BE2C (cell line): Measurements from ENCODE around the gene RAB8B.
A peak's percentile ranks its signal among the peaks of the same experiment; 100 is the strongest.

Source experiments
- DNase-seq: peaks from one replicate; pipeline ENCODE4 v3.0.0-alpha.2; 2020
- H3K27me3 ChIP-seq: fragments of 250-450 bp; sonication (Bioruptor Pico); 2 replicates; pipeline ENCODE4 v1.5.1; 2020; ENCODE audit warnings: mild to moderate bottlenecking
- H3K36me3 ChIP-seq: fragments of 250-450 bp; sonication (Bioruptor Pico); 2 replicates; pipeline ENCODE4 v1.5.1; 2020; ENCODE audit warnings: mild to moderate bottlenecking
- H3K4me1 ChIP-seq: fragments of 250-450 bp; sonication (Bioruptor Pico); 2 replicates; pipeline ENCODE4 v1.5.1; 2020
- H3K4me3 ChIP-seq: 2 replicates; pipeline ENCODE4 v1.5.1; 2011; ENCODE audit warnings: low read depth, low read length
- H3K9me3 ChIP-seq: fragments of 250-450 bp; sonication (Bioruptor Pico); 2 replicates; pipeline ENCODE4 v1.5.1; 2020
- TF ChIP-seq, protein P1 (sequence below): IDR thresholded peaks from 2 replicates; pipeline ENCODE4 v1.5.1; 2012; ENCODE audit warnings: mild to moderate bottlenecking, low read depth, low read length

The RAB8B gene

DNA sequence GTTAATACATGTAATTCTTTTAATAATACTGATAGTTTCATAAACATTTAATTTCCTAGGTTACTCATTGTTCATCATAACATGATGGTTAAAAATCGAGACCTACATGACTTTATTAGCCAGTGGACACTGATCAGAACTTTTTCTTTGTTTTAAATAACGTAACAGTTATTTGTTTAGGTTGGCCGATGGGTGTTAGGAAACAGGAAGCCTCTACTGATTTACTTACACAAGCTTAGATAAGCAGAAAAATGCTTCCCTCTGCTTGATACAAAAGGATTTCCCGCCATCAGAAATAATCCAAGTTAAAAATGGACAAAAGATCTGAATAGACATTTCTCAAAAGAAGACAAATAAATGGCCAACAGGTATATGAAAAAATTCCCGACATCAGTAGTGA lies 71.4 kb downstream of the RAB8B start:
- H3K4me1 ChIP-seq = no peaks in the 10 kb centered on the region
- TF ChIP-seq, protein P1, sequence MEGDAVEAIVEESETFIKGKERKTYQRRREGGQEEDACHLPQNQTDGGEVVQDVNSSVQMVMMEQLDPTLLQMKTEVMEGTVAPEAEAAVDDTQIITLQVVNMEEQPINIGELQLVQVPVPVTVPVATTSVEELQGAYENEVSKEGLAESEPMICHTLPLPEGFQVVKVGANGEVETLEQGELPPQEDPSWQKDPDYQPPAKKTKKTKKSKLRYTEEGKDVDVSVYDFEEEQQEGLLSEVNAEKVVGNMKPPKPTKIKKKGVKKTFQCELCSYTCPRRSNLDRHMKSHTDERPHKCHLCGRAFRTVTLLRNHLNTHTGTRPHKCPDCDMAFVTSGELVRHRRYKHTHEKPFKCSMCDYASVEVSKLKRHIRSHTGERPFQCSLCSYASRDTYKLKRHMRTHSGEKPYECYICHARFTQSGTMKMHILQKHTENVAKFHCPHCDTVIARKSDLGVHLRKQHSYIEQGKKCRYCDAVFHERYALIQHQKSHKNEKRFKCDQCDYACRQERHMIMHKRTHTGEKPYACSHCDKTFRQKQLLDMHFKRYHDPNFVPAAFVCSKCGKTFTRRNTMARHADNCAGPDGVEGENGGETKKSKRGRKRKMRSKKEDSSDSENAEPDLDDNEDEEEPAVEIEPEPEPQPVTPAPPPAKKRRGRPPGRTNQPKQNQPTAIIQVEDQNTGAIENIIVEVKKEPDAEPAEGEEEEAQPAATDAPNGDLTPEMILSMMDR = no peak
- no peak overlapping the region for H3K4me3 ChIP-seq
- no peak for DNase-seq
- H3K27me3 ChIP-seq = no peaks in the 10 kb centered on the region
- no peaks in the 10 kb centered on the region for H3K36me3 ChIP-seq
- no peaks in the 10 kb centered on the region for H3K9me3 ChIP-seq

DNA sequence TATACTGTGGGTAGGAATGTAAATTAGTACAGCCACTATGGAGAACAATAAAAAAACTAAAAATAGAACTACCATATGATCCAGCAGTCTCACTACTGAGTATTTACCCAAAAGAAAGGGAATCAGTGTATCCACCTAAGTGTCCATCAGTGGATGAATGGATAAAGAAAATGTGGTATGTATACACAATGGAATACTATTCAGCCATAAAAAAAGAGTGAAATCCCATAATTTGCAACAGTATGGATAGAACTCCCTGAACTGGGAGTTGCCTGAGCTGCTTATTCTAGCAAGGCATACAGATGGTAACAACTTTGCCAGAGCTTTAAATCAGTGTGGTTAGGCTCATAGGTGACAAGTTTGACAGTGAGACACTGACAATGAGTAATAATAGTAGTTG lies 71.9 kb downstream of the RAB8B start:
- no peak overlapping the region for H3K4me3 ChIP-seq
- H3K27me3 ChIP-seq = no peaks in the 10 kb centered on the region
- TF ChIP-seq, protein P1 = no peak
- no peak for DNase-seq
- no peaks in the 10 kb centered on the region for H3K9me3 ChIP-seq
- no peaks in the 10 kb centered on the region for H3K4me1 ChIP-seq
- no peaks in the 10 kb centered on the region for H3K36me3 ChIP-seq

DNA sequence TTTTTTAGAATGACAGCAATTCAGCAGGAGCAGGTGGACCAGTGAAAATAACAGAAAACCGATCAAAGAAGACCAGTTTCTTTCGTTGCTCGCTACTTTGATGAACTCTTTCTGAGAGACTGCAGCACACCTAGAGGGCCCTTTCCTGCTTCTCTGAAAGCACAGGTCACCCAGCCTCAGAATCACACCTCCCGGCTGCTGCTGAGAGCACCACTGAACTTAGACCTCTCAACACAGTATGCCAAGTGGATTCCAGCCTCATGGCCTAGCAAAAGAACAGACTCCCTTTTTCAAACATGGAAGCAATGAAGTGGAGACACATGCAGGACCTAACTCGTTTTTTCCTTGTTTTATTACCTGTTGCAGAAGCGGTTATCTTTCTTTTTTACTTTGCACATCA lies 74.1 kb downstream of the RAB8B start:
- H3K27me3 ChIP-seq = no peaks in the 10 kb centered on the region
- no peak overlapping the region for H3K4me3 ChIP-seq
- H3K4me1 ChIP-seq = no peaks in the 10 kb centered on the region
- no peak for DNase-seq
- H3K36me3 ChIP-seq = no peaks in the 10 kb centered on the region
- no peaks in the 10 kb centered on the region for H3K9me3 ChIP-seq
- TF ChIP-seq, protein P1 = no peak

DNA sequence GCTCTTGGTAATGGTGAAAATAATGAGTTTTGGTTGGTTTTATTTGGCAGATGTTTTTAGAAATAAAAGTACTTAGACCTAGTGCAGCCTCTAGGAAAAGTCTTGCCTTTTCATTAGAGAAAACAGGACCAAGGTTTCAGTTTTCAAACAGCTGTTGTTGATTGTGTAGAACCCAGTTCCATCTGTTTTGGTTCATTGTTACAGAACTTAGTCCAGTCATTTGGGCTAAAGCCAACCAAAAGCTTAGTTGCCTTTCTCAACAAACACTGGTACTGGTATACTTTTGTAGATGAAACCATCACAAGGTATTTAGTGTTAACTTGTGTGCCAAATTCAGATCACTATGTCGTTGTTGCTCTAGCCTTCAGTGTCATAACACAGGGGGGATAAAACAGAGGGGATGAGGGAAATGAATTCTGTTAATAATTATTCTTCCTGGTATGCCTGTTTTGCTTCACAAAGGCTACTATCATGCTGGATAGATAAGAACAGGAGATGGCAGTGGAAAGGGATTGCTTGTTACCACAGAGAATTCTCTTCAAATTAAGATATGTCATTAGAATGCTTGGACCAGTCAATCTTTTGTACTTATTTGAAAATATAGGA lies 75.4 kb downstream of the RAB8B start:
- TF ChIP-seq, protein P1 = no peak
- Histone ChIP-seq H3K9me3 (no peaks in the 10 kb centered on the region), H3K4me1 (no peaks in the 10 kb centered on the region), H3K36me3 (no peaks in the 10 kb centered on the region), H3K27me3 (no peaks in the 10 kb centered on the region), H3K4me3 (no peak overlapping the region)
- DNase-seq = no peak

DNA sequence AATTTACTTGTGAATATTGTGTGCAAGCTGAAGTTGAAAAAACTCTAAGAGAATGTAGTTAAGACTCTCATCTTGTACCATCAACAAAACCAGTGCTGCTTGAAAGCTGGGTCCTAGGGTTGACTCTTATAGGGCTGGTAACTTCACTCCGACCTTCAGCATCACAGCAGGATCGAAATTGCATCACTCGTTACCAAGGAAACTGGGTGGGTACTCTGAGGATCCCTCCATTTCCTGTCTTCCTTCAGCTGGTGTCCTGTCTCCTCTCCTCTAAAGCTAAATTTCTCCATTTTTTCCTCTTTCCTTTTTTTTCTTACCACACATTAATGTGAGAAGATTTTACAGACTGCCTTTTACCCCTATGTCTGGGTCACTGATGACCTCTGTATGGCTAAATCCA lies 85.0 kb downstream of the RAB8B start:
- DNase-seq = no peak
- H3K9me3 ChIP-seq = no peaks in the 10 kb centered on the region
- H3K36me3 ChIP-seq = no peaks in the 10 kb centered on the region
- H3K27me3 ChIP-seq = no peaks in the 10 kb centered on the region
- no peak overlapping the region for H3K4me3 ChIP-seq
- TF ChIP-seq, protein P1 = no peak
- H3K4me1 ChIP-seq = no peaks in the 10 kb centered on the region; the same call in 1 of the 2 replicates

DNA sequence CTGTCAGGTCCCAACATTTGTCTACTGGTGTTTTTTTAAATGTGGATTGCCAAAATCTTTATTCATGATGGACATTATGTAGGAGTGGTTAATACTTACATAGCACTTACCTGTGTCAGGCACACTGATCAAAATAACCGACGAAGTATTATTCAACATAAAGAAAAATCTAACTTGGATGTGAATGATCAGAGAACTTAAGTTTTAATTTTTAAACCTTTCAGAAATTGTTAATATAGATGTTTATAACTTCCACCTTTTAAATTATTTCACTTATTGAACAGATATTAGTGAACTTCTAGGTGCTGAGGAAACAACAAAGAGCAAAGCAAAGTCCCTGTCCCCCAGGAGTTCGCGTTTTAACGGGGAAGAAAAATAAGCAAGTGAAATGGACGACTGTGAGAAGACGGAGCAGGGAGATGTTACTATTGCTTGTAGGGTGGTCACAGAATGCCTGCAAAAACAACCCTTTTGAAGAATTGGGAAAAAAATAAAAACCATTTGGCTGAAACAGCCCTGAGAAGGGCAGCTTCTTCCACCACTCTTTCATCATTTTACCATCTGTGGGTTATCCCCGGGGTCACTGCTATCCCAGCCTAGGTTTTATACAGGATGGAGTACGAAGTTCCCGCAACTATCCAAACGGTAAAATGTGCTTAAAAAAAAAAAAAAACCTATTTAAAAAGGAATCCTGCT lies 87.1 kb downstream of the RAB8B start:
- Histone ChIP-seq H3K36me3 (no peaks in the 10 kb centered on the region), H3K27me3 (no peaks in the 10 kb centered on the region), H3K9me3 (no peaks in the 10 kb centered on the region), H3K4me1 (no peaks in the 10 kb centered on the region; the same call in 1 of the 2 replicates), H3K4me3 (peak overlapping the region; percentile 69)
- no peak for DNase-seq
- TF ChIP-seq, protein P1 = no peak
